Nephron progenitor cell (in vitro differentiated cells): Measurements from ENCODE around the gene MYH7.

Source experiments
- DNase-seq: peaks from one replicate; pipeline ENCODE4 v3.0.0; 2021
- H3K27ac Mint-ChIP-seq: 2 replicates; pipeline ENCODE4 v1.8.0; 2021; ENCODE audit warnings: mild to moderate bottlenecking, moderate library complexity, mixed read lengths
- H3K27me3 Mint-ChIP-seq: 2 replicates; pipeline ENCODE4 v1.8.0; 2021; ENCODE audit warnings: mild to moderate bottlenecking, low read depth, mixed read lengths; ENCODE audit not compliant: poor library complexity
- H3K36me3 Mint-ChIP-seq: 2 replicates; pipeline ENCODE4 v1.8.0; 2021; ENCODE audit warnings: low read depth, mixed read lengths
- H3K4me1 Mint-ChIP-seq: 2 replicates; pipeline ENCODE4 v1.8.0; 2021; ENCODE audit warnings: mixed read lengths
- H3K4me3 Mint-ChIP-seq: 2 replicates; pipeline ENCODE4 v1.8.0; 2021; ENCODE audit warnings: mild to moderate bottlenecking, moderate library complexity, mixed read lengths
- H3K9me3 Mint-ChIP-seq: 2 replicates; pipeline ENCODE4 v1.8.0; 2021; ENCODE audit warnings: mild to moderate bottlenecking, moderate library complexity, mixed read lengths
- TF ChIP-seq, protein P1 (sequence below): fragments of 200-600 bp; sonication (generic); IDR thresholded peaks from 2 replicates; pipeline ENCODE4 v1.5.0; 2021; ENCODE audit warnings: antibody characterized with exemption

MYH7 gene

DNA sequence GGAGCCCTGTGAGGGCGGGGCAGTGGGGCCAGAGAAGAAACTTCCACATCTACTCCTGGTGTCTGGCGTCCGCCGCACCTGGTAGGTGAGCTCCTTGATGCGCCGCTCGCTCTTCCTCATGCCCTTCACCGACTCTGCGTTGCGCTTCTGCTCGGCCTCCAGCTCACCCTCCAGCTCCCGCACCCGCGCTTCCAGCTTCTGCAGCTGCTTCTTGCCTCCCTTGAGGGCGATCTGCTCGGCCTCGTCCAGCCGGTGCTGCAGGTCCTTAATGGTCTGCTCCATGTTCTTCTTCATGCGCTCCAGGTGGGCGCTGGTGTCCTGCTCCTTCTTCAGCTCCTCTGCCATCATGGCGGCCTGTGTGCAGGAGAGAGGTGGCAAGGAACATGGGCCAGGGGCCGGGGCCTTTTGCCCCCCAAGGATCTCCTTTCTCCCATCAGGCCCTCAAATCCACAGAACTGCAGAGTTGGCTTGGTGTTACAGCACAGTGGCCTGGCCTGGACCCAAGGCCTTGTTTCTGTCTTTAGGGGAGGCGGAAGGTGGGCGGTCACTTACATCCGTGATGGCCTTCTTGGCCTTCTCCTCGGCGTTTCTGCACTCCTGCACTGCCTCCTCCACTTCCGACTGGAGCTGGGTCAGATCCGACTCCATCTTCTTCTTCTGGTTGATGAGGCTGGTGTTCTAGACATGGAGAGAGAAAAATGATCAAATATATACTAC lies 50.9 kb downstream of the MYH7 start:
- H3K36me3 Mint-ChIP-seq, result no peaks in the 10 kb centered on the region
- peaks cover 16% of the 10 kb centered on the region for H3K27me3 Mint-ChIP-seq
- TF ChIP-seq, protein P1, sequence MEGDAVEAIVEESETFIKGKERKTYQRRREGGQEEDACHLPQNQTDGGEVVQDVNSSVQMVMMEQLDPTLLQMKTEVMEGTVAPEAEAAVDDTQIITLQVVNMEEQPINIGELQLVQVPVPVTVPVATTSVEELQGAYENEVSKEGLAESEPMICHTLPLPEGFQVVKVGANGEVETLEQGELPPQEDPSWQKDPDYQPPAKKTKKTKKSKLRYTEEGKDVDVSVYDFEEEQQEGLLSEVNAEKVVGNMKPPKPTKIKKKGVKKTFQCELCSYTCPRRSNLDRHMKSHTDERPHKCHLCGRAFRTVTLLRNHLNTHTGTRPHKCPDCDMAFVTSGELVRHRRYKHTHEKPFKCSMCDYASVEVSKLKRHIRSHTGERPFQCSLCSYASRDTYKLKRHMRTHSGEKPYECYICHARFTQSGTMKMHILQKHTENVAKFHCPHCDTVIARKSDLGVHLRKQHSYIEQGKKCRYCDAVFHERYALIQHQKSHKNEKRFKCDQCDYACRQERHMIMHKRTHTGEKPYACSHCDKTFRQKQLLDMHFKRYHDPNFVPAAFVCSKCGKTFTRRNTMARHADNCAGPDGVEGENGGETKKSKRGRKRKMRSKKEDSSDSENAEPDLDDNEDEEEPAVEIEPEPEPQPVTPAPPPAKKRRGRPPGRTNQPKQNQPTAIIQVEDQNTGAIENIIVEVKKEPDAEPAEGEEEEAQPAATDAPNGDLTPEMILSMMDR, result no peak
- H3K4me1 Mint-ChIP-seq, result peaks cover 46% of the 10 kb centered on the region
- no peak for DNase-seq
- H3K27ac Mint-ChIP-seq, result peak overlapping the region; percentile 92
- no peak overlapping the region for H3K4me3 Mint-ChIP-seq
- no peaks in the 10 kb centered on the region for H3K9me3 Mint-ChIP-seq

- Mint-ChIP-seq H3K27me3 (peaks cover 24% of the 10 kb centered on the region), H3K4me3 (no peak overlapping the region), H3K27ac (peak overlapping the region; percentile 64), H3K9me3 (no peaks in the 10 kb centered on the region), H3K4me1 (peaks cover 55% of the 10 kb centered on the region), H3K36me3 (no peaks in the 10 kb centered on the region)
- no peak for DNase-seq
- TF ChIP-seq, protein P1, result no peak
Measured at GRCh38 chr14:23382731-23383440, 52.6 kb downstream of the MYH7 start.

DNA sequence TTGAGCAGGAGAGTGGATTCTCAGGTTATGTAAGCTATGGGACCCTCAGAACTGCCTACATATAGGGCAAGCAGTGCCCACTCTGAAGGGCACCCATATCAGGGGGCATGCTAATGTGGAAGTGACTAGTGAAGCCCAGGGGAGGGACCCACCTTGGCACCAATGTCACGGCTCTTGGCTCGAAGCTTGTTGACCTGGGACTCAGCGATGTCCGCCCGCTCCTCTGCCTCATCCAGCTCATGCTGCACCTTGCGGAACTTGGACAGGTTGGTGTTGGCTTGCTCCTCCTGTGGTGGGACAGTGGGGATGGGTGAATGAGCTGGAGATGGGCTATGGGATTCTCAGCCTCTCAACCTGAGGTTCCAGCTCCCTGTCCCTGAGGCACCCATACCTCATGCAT lies 53.2 kb downstream of the MYH7 start:
- H3K4me1 Mint-ChIP-seq, result peaks cover 61% of the 10 kb centered on the region
- peaks cover 26% of the 10 kb centered on the region for H3K27me3 Mint-ChIP-seq
- H3K36me3 Mint-ChIP-seq, result no peaks in the 10 kb centered on the region
- TF ChIP-seq, protein P1, result no peak
- H3K4me3 Mint-ChIP-seq, result no peak overlapping the region
- DNase-seq, result no peak
- H3K27ac Mint-ChIP-seq, result no peak overlapping the region
- no peaks in the 10 kb centered on the region for H3K9me3 Mint-ChIP-seq

GRCh38 chr14:23381871-23382270 lies 53.6 kb downstream of the MYH7 start:
- H3K36me3 Mint-ChIP-seq, result no peaks in the 10 kb centered on the region
- no peak for DNase-seq
- H3K27me3 Mint-ChIP-seq, result peaks cover 26% of the 10 kb centered on the region
- H3K4me1 Mint-ChIP-seq, result peaks cover 65% of the 10 kb centered on the region
- H3K9me3 Mint-ChIP-seq, result no peaks in the 10 kb centered on the region
- no peak overlapping the region for H3K27ac Mint-ChIP-seq
- TF ChIP-seq, protein P1, result no peak
- H3K4me3 Mint-ChIP-seq, result no peak overlapping the region

DNA sequence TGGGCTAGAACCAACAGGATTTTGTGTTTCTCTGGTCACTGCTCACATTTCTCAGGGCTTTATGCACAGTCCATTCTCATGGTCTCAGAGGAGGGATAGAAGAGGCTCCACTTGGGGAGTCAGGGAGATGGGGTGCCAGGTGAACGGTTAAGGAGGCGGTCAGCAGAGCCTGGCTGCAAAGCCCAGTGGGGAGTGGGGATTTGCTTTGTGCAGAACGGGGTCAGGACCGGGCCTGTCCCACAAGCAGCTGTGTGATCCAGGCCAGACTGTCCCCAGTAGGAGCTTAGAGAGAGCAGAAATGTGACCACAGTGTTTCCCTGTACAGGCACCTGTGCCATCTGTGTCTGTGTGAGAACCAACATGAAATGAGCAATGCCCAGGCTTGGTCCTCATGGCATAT lies 54.5 kb downstream of the MYH7 start:
- peaks cover 26% of the 10 kb centered on the region for H3K27me3 Mint-ChIP-seq
- H3K4me1 Mint-ChIP-seq, result peaks cover 69% of the 10 kb centered on the region
- H3K36me3 Mint-ChIP-seq, result no peaks in the 10 kb centered on the region
- TF ChIP-seq, protein P1, result no peak
- no peak overlapping the region for H3K4me3 Mint-ChIP-seq
- H3K27ac Mint-ChIP-seq, result no peak overlapping the region
- no peak for DNase-seq
- H3K9me3 Mint-ChIP-seq, result no peaks in the 10 kb centered on the region
